GM21737 (cell line): ENCODE data around the gene SYPL2.
"Not testable (repeated sequence)": the region's sequence is repeated elsewhere in the genome, so short reads cannot be mapped to it uniquely, and the experiment has no call there.

Experiments
- ATAC-seq: cut with Tn5 transposase; IDR thresholded peaks from one replicate; pipeline ENCODE4 v1.9.1; 2021; ENCODE audit warnings: mild to moderate bottlenecking, moderate library complexity; ENCODE audit not compliant: unreplicated experiment

Gene SYPL2

DNA sequence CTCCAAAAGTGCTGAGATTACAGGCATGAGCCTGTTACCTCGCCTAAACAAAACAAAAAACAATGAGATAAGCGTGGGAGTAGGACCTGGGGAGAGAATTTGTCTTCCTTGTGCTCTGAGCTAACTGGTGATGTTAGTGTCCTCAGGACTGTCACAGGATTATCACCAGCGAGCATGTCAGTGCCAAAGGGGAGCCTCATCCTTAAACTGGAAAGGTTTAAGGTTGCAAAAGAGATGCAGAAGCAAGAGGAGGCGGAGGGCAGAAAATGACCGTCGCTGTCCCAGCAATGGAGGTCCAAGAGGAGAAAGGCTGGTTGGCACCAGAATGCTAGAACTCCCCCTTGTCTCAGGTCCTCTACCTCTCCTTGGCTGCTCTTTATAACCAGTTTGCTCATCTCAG is 3.9 kb downstream of the SYPL2 start:
- no peak for ATAC-seq

- no peak for ATAC-seq
These were observed 6.4 kb downstream of the SYPL2 start for GRCh38 chr1:109472779-109473178.

DNA sequence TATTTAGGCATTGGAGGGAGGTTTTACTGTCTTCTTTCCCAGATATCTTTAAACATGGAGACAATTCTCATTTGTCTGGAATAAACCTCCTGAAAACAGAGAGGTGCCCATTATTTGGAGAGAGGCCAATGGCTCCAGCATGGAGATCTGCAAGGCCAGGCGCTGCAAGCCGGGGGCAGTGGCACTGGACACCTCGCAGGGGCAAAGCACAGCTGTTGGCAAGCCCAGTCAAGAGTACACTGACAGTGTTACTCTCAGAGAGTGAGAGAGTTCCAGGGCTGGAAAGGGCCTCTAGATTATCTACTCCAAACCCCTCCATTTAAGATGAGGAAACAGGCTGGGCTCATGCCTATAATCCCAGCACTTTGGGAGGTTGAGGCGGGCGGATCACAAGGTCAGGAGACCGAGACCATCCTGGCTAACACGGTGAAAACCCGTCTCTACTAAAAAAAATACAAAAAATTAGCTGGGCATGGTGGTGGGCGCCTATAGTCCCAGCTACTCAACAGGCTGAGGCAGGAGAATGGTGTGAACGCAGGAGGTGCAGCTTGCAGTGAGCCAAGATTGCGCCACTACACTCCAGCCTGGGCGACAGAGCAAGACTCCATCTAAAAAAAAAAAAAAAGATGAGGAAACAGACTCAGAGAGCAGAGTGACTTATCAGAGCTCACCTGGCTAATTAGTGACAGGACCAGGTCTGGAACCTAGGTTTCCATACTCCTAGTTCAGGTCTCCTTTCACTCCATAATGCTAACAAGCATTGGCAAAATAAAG is 7.1 kb downstream of the SYPL2 start:
- not testable (repeated sequence) for ATAC-seq

GRCh38 chr1:109474697-109475096 is 8.4 kb downstream of the SYPL2 start:
- no peak for ATAC-seq

- ATAC-seq = no peak
These were observed 8.9 kb downstream of the SYPL2 start for GRCh38 chr1:109475261-109475660.

DNA sequence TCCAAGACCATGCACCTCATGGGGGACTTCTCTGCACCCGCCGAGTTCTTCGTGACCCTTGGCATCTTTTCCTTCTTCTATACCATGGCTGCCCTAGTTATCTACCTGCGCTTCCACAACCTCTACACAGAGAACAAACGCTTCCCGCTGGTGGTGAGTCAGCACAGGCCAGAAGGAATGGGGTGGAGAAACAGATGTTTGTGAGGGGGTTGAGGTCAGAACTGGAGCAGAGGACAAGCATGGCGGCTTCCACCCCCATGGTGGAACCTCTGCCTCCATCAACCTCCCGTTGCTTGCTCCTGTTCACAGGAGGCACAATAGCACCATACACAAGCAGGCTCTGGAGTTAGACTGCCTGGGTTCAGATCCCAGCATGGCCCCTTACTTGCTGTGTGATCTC is 10.5 kb downstream of the SYPL2 start:
- no peak for ATAC-seq

- no peak for ATAC-seq
These were observed 11.5 kb downstream of the SYPL2 start for GRCh38 chr1:109477821-109478220.

- ATAC-seq = no peak
These were observed 12.5 kb downstream of the SYPL2 start for GRCh38 chr1:109478806-109479205.

GRCh38 chr1:109479311-109479710 is 13.0 kb downstream of the SYPL2 start:
- no peak for ATAC-seq

GRCh38 chr1:109479901-109480300 is 13.6 kb downstream of the SYPL2 start:
- ATAC-seq = no peak

GRCh38 chr1:109481646-109482045 is 15.3 kb downstream of the SYPL2 start:
- no peak for ATAC-seq

DNA sequence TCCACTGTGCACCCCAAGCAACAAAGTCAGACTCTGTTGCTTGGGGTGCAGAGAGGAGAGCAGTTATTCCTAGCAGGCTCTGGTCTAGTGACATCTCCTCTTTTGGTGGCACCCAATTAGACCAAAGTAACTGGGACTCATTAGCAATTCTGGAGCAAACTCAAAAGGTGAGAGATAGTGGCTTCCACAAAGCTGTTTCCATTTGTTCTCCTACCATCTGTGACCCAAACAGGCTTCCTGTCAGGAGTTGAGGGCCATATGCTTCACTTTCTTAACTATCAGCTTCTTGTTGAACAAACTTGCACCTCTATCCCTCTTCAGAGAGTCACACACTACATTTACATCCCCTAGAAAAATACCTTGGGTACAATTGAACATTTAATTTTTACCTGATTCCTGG is 15.9 kb downstream of the SYPL2 start:
- ATAC-seq = no peak

- ATAC-seq = peak; percentile 11
These were observed 16.7 kb downstream of the SYPL2 start for GRCh38 chr1:109482791-109483671.

- ATAC-seq = peak; percentile 55
These were observed 17.5 kb downstream of the SYPL2 start, which contains the start of gene ATXN7L2 for GRCh38 chr1:109483672-109484518. Gene ATXN7L2, plus strand, starts transcription at chr1:109483905. Its CDS starts 49 bp downstream, at chr1:109483954.

DNA sequence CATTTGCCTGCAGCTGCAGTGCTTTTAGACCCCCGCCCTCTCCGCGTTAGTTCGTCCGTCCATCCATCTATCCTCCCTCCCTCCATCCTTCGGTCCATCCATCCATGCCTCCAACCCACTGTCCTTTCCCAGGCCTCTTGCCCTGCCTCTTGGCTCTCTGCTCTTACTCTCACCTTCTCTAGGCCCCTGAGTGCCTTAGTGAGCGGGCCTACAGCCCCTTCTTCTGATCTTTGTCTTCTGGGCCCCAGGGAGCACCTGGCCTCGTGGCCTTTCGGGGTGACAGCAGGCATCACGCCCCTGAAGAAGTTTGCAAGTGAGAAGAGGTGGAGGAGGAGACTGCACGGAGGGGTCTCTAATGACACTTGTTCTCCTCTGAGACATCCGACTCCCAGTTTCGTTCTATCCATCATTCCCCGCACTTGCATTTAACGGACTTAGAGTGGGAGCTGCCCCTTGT is 18.2 kb downstream of the SYPL2 start:
- ATAC-seq = no peak

GRCh38 chr1:109485001-109485400 is 18.7 kb downstream of the SYPL2 start:
- no peak for ATAC-seq

GRCh38 chr1:109487261-109487660 is 20.9 kb downstream of the SYPL2 start:
- ATAC-seq = no peak

- ATAC-seq = no peak
These were observed 21.9 kb downstream of the SYPL2 start for GRCh38 chr1:109488201-109488600.

GRCh38 chr1:109488696-109489095 is 22.4 kb downstream of the SYPL2 start:
- no peak for ATAC-seq

- no peak for ATAC-seq
These were observed 23.9 kb downstream of the SYPL2 start for GRCh38 chr1:109490029-109490933.
